Measurements from ENCODE around the gene GINS3.

GINS3 gene

GRCh38 chr16:58425756-58426494 lies 33.7 kb downstream of the GINS3 start:
- no peak for DNase-seq (ENCODE audit: low read depth in 2 of 2)

- DNase-seq (ENCODE audit: low read depth in 2 of 2): no peak
Observed at GRCh38 chr16:58426966-58427365, 34.7 kb downstream of the GINS3 start.

GRCh38 chr16:58428621-58429542 lies 36.6 kb downstream of the GINS3 start:
- DNase-seq (ENCODE audit: low read depth in 2 of 2): no peak

- DNase-seq (ENCODE audit: low read depth in 2 of 2): no peak
Observed at GRCh38 chr16:58430718-58431117, 38.4 kb downstream of the GINS3 start.

GRCh38 chr16:58433569-58433951 lies 41.3 kb downstream of the GINS3 start:
- DNase-seq (ENCODE audit: low read depth in 2 of 2): no peak

- DNase-seq (ENCODE audit: low read depth in 2 of 2): no peak
Observed at GRCh38 chr16:58435779-58436178, 43.5 kb downstream of the GINS3 start.

GRCh38 chr16:58440131-58440530 lies 47.9 kb downstream of the GINS3 start:
- no peak for DNase-seq (ENCODE audit: low read depth in 2 of 2)

GRCh38 chr16:58442547-58442946 lies 50.3 kb downstream of the GINS3 start:
- DNase-seq (ENCODE audit: low read depth in 2 of 2): no peak

GRCh38 chr16:58443783-58444182 lies 51.5 kb downstream of the GINS3 start:
- DNase-seq (ENCODE audit: low read depth in 2 of 2): no peak

GRCh38 chr16:58444265-58444664 lies 52.0 kb downstream of the GINS3 start:
- no peak for DNase-seq (ENCODE audit: low read depth in 2 of 2)

- no peak for DNase-seq (ENCODE audit: low read depth in 2 of 2)
Observed at GRCh38 chr16:58448890-58449289, 56.6 kb downstream of the GINS3 start.

- DNase-seq (ENCODE audit: low read depth in 2 of 2): no peak
Observed at GRCh38 chr16:58449306-58449705, 57.0 kb downstream of the GINS3 start.

- no peak for DNase-seq (ENCODE audit: low read depth in 2 of 2)
Observed at GRCh38 chr16:58449768-58450167, 57.5 kb downstream of the GINS3 start.

GRCh38 chr16:58450590-58450989 lies 58.3 kb downstream of the GINS3 start:
- DNase-seq (ENCODE audit: low read depth in 2 of 2): no peak

- no peak for DNase-seq (ENCODE audit: low read depth in 2 of 2)
Observed at GRCh38 chr16:58451265-58451689, 59.0 kb downstream of the GINS3 start.

GRCh38 chr16:58451945-58452401 lies 59.7 kb downstream of the GINS3 start:
- DNase-seq (ENCODE audit: low read depth in 2 of 2): no peak

- no peak for DNase-seq (ENCODE audit: low read depth in 2 of 2)
Observed at GRCh38 chr16:58452640-58453039, 60.4 kb downstream of the GINS3 start.

- no peak for DNase-seq (ENCODE audit: low read depth in 2 of 2)
Observed at GRCh38 chr16:58454178-58454577, 61.9 kb downstream of the GINS3 start.

GRCh38 chr16:58454856-58455255 lies 62.6 kb downstream of the GINS3 start:
- DNase-seq (ENCODE audit: low read depth in 2 of 2): no peak

Data from stimulated activated CD4-positive, alpha-beta T cell treated with anti-CD3 and anti-CD28 coated beads, Interleukin-1b, Interleukin-23, amount 100 ng/mL, for 4 hours (primary cell).